GM19099 (cell line): ENCODE data around the gene LSP1.

Experiments
- POLR2A ChIP-seq: IDR thresholded peaks from 3 replicates; pipeline ENCODE4 v1.6.1; 2011; ENCODE audit warnings: low read depth; ENCODE audit not compliant: insufficient read length; ENCODE audit errors: extremely low read depth

Gene LSP1

GRCh38 chr11:1840780-1841480 lies 12.0 kb upstream of the LSP1 start:
- TF ChIP-seq POLR2A = no peak

- TF ChIP-seq POLR2A = no peak
These were observed 11.3 kb upstream of the LSP1 start for GRCh38 chr11:1841511-1842148.

DNA sequence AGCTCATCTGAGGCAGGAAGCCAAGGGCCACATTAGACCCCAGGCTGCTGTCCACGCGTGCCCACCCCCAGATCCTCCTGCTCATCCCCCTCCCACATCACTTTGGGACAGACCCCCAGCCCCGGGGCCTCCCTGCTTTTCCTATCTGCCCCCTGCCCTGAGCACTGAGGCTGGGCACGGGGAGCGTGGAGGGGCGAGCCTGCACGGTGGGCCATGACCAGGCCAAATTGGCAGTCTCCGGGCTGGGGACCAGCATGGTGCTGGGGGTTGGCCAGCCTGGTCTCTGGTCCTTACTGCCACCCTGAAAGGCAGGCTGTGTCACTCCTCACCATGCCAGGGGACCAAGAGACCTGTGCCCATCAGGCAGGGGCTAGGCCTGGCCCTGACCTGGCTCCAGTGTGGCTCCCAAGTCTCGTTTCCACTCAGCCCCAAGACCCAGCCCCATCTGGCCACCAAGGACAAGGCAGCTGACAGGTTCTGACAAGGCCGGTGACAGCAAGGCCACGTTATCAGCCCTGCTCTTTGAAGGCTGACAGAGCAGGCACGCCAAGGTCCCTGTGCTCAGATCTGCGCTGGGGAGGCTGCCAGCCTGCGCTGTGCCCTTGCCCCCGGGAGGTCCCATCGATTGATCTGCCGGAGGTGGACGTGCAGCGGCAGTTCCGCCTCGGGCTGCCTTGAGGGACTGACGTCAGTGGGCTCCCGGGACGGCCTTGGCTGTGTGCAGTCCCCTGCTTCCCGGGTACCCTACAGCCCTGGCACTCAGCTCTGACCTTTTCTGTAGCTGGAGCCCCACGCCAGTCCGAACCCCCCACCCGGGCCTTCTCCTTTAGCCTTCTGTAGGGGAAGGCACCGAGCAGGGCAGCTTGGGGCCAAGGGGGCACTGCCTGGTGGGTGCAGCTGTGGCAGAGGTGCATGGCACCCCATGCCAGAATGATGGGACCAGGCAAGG lies 10.5 kb upstream of the LSP1 start:
- TF ChIP-seq POLR2A = no peak

DNA sequence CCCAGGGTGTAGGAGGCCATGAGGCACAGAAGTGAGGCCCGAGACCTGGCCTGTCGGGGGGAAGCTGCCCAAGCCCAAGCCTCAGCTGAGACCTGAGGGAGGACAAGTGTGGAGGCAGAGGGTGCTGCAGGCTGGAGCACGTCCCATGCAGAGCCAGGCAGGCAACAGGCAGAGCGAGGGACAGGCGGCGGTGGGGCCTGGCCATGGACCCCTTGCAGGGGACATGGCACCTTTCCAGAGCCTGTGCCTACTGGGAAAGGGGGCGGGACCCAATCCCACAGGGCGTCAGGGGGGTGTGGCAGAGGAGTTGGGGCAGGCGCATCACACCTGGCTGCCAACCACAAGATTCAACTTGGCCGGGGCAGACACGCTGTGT lies 9.8 kb upstream of the LSP1 start:
- TF ChIP-seq POLR2A = no peak

DNA sequence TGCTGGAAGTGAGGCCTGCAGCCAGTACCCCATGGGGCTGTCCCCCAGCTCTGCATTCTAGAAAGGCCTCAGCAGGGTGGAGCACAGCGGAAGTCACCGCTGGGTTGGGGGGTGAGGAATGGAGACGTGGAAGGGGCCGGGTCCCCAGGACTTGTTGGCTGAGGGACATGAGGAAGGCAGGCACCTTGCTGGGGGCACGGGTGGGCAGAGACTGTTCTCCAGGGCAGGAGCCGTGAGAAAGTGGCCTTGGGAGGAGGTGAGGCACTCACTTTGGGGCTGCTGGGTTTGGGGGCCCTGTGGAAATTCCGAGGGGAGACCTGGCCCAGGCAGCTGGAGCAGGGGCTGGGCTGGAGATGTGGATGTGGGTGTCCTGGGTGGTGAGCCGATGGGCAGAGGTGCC lies 9.1 kb upstream of the LSP1 start:
- no peak for TF ChIP-seq POLR2A

DNA sequence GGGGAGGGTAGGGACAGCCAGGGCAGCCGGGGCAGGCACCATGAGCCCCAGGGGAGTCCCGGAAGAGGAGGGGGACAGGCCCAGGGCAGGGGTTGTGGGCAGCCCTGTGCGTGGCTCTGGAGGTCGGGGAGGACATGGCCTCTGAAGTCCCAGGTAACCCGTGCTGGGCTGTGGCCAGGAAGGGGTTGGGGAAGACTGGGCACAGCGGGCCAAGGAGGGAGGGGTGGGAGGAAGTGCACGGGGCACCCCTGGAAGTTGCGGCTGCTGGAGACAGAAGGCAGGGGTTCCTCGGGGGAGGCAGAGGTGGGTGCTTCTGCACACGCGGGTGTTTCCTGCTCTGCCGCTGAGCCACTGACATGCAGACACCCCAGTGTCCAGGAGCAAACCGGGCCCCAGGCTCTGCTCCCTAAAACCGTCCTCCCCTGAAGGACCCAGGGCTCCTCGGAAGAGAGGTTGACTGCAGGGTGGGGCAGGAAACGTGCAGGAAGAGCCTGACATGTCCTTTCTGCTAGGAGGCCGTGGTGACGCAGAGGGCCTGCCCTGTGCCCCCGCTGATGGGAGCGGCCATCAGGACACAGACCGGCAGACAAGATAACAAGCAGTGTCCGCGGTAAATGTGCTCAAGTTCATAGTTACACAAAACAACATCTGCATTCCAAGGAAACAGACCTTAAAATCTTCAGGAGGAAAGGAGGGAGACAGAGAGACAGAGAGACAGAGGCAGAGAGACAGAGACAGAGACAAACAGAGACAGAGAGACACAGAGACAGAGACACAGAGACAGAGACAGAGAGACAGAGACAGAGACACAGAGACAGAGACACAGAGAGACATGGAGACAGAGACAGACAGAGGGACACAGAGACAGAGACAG lies 8.4 kb upstream of the LSP1 start:
- no peak for TF ChIP-seq POLR2A

- TF ChIP-seq POLR2A = no peak
These were observed 7.8 kb upstream of the LSP1 start for GRCh38 chr11:1845095-1845429.

GRCh38 chr11:1845561-1846452 lies 7.1 kb upstream of the LSP1 start:
- TF ChIP-seq POLR2A = no peak

- no peak for TF ChIP-seq POLR2A
These were observed 6.4 kb upstream of the LSP1 start for GRCh38 chr11:1846453-1846932.

DNA sequence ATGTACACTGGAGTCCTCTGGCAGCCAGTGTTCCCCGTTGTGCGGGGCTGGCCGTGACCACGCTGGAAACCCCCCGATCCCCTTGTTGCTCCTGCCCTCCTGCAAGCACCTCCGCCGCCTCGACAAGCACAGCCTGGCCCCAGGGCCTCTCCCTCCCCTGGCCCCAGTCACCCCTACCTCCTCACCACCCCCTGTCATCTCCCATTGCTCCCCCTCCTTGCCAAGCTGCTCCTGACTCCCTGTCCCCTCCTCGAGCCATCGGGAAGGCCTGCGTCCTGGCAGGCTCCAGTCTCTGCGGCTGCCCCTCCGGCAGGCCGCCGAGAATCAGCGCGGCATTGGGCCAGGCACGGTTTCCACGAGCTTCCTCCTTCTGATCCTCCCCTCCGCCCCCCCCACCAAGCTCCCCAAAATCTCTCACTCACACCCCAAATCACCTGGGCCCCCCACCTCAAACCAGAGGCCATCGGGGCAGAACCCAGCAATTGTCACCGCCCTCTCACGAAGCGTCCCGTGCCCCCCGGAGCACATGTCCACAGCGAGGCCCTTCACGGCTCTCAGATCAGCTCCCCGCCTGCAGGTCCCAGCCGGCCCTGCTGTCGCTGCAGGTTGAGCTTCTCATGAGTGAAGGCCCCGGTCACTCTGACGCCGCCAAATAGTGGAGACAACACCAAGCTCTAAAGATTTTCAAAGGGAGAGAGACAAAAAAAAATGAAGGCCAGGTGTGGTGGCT lies 5.7 kb upstream of the LSP1 start:
- TF ChIP-seq POLR2A = no peak

- no peak for TF ChIP-seq POLR2A
These were observed 4.8 kb upstream of the LSP1 start for GRCh38 chr11:1847926-1848639.

DNA sequence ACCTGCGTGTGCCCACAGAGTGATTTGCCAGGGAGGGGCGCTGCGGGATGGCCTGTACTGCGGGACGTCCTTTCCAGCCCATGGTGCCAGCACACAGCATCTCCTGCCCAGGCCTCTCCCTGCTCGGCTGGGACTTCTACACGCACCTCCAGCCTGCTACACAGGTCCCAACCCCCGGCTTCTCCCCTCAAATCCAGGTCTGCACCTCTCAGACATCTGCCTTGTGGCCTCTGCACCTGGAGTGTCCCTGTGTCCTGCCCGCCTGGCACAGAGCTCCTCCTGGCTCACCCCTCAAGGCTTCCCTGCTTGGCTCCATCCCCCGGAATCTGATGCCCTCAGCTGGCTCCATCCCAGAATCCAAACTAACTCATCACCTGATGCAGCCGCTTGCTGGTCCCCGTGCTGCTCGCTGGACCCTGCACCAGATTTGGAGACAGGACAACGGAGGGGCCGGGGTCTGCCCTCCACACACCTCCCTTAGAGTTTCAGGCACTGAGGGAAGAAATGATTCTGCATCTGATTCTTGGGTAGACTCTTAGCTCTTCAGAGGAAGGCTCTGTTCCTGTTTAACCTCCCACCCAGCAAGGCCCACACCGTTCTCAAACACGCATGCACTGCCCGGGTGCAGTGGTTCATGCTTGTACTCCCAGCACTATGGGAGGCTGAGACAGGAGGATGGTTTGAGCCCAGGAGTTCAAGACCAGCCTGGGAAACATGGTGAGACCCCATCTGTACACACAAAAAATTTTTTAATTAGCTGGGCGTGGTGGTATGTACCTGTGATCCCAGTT lies 4.0 kb upstream of the LSP1 start:
- TF ChIP-seq POLR2A = no peak
